HG02588 (cell line): ENCODE data around the gene AHSG.
"Not testable (repeated sequence)": the region's sequence is repeated elsewhere in the genome, so short reads cannot be mapped to it uniquely, and the experiment has no call there.

Experiments used
- ATAC-seq: cut with Tn5 transposase; IDR thresholded peaks from one replicate; pipeline ENCODE4 v1.9.1; 2021; ENCODE audit warnings: mild to moderate bottlenecking, moderate library complexity; ENCODE audit not compliant: unreplicated experiment

Gene AHSG, protein sequence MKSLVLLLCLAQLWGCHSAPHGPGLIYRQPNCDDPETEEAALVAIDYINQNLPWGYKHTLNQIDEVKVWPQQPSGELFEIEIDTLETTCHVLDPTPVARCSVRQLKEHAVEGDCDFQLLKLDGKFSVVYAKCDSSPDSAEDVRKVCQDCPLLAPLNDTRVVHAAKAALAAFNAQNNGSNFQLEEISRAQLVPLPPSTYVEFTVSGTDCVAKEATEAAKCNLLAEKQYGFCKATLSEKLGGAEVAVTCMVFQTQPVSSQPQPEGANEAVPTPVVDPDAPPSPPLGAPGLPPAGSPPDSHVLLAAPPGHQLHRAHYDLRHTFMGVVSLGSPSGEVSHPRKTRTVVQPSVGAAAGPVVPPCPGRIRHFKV

DNA sequence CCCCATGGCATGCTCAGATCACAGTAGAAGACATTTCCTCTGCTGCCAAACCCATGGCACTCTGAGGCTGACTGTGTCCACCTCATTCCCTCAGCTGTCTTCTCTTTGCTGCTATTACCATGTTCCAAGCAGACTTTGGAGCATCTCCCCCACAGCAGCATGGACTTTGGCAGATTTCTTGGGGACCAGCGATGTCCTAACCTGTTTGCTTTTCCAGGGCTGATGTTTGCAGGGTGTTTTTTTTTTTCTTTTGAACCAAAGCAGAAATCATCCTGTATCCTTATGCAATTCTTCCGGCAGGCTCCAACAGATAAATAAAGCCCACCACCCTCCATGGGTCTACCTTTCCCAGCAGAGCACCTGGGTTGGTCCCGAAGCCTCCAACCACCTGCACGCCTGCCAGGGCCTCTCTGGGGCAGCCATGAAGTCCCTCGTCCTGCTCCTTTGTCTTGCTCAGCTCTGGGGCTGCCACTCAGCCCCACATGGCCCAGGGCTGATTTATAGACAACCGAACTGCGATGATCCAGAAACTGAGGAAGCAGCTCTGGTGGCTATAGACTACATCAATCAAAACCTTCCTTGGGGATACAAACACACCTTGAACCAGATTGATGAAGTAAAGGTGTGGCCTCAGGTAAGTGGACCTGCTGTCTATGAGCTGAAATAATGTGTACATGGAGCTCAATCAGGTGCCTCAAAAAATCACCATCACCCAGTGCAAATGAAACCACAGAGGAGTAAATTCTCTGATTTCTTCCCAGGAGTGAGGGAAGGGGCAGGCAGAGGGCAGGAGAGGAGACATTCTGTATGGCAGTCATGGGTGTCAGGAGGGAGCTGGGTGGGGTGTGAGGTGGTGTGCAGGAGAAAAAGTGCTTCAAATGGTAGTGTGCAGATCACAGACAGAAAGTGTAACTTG, at the start of gene AHSG:
AHSG (plus strand) TSS at position 340 of the 916 bp plus-strand sequence; CDS start at position 422, 82 bp downstream.
- no peak for ATAC-seq

DNA sequence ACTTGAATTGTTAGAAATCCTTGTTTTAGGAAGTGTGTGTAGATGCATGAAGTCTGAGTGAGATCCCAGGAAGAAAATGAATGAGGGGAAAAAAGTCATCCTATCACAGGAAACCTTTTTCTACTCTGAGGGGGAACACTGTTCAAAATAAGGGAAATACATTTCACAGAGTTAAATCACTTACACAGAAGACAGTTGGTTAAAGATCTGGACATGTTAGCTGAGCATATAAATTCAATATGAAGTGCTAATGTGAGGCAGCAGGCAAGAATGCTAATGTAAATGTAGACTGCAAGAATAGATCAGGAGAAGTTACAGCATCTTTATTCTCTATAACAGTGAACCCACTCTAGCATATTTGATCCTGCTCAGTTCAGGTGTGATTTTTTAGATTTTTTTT, 48.3 kb upstream of the AHSG start:
- no peak for ATAC-seq

DNA sequence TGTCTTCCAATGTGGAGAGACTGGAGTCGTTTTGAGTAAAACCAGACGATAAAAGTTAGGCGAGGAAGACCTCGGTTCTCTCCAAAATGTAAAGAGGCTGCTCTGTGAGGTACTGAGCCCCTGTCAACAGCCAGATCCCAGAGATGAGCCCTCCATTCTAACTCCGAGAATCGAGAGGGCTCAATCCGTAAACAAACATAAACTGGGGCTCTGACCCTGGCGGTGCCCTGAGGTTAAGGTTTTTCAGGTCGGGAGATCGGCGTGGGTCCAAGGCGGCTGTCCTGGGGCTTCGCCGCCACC, 46.1 kb upstream of the AHSG start:
- ATAC-seq = no peak

DNA sequence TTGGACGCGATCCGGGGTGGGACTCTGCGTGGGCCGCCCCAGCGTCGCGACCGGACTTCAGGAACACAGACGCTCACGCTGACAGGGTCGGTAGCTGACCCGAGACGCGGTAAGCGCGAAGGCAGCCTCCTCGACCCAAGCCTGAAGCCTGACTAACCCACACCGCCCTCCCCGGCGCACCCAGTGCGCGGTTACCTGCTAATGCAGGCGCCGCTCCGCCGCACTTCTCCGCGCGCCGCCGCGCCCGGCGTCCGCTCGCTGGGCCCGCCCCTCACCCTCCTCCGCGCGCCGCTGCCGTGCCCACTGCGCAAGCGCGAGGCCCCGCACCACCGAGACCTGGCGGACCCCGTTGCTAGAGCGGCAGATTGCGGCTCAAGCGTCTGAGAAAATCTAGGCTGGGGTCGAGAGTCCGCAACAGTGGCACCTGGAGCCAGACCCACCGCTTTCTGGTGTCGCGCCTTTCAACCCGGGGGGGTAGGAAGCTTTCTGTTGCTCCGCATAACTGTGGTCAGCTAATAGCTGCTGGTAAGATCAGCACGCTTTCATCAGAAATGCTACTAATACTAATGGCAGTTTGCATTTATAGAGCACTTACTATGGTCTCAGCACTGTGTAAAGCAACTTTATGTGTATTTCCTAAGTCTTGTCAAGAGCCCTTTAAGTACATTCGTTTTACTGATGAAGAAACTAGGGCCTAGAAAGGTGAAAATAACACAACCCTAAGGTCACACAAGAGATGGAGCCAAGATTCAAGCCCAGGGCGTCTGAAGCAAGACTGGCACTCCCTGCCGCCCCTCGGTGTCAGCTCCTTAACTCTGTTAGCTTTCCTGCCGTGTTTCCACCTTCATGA, 45.6 kb upstream of the AHSG start, which contains the start of gene TBCCD1:
TBCCD1 (minus strand) TSS at position 268 of the 850 bp plus-strand sequence. CDS start 3,010 bp downstream, outside the sequence.
- ATAC-seq = peak; percentile 46

DNA sequence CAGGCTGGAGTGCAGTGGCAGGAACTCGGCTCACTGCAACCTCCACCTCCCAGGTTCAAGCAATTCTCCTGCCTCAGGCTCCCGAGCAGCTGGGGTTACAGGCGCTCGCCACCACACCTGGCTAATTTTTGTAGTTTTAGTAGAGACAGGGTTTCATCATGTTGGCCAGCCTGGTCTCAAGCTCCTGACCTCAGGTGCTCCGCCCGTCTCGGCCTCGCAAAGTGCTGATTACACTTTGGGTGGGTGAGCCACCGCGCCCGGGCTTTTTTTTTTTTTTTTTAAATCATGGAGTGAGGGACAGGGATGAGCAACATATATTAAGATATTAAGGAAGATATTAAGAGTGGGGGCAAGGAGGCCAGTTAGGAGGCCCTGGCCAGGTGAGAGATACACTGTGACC, 43.5 kb upstream of the AHSG start:
- ATAC-seq = not testable (repeated sequence)

DNA sequence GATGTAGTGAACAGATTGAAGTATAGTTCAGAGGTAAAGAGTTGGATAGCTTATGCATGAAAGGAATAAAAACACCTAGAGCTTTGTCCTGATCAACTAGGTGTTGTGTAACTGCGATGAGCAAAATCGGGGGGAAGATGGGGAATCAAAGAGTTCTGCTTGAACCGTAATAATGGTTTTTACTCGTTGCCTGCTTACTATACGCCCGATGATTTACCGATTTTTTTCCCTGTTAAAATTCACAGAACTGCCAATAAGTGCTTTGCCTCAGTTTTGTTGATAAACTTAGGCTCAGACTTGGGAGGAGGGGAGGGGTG, 43.1 kb upstream of the AHSG start:
- no peak for ATAC-seq

DNA sequence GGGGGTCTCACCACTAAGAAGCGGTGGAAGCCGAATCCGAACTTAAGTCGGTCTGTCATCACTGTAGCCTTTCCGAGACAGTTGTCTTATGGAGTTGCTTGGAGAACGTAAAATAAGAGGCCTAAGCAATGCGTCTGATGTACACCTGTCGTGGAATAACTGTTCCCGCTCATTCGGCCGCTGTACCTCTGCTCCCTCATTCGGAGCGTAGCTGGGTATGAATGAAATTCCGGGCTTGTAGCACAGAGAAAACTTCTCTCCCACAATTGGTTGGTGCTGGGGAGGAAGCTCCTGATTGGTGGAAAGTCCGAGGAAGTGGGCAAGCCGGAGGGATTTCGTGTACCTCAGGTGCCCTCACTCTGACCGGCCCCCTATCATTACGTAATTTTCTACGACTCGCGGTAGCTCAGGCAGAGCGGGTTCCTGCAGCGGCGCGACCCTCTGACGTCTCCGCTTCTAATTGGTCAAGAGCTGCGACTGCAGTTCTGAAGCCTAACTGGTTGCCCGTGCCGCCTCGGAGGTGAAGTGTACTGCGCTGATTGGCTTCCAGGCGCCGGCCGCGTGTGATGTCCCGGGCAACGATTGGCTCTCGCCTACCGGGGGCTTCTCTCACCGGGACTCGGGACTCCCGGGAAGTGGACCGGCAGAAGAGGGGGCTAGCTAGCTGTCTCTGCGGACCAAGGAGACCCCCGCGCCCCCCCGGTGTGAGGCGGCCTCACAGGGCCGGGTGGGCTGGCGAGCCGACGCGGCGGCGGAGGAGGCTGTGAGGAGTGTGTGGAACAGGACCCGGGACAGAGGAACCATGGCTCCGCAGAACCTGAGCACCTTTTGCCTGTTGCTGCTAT, 42.5 kb upstream of the AHSG start, which contains the start of gene DNAJB11:
DNAJB11 (plus strand) TSS at position 625 of the 845 bp plus-strand sequence; CDS start at position 803, 178 bp downstream.
- peak; percentile 85 for ATAC-seq

DNA sequence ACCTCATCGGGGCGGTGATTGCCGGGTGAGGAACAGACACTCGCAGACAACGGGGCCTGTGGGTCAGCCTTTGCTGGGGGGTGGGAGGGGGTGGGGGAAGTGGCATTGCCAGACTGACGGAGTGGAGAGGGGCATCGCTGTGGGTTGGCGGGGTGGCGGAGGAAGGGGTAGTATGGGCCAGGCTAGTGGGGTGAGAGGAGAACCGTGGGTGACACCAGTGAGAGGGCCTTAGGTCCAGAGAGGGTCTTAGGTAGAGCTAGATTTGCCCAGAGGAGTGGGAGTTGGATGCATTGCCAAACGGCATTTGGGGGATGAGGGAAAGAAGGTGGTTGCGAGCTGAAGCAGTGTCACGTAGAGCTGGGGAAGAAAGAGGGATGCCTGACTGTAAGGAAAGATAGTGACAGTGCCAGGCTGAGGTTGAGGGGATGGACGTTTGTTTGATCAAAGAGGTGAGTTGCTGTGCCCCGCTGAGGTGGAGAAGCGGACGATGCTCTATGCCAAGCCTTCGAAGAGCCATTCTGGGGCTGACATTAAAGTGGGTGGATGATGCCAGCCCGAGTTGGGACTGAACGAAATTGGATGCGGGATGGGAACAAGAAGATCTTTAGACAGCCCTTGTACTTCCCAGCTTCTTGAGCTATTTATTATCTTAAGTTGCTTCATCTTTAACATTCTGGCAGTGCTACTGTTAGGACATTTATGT, 41.8 kb upstream of the AHSG start:
- ATAC-seq = no peak

DNA sequence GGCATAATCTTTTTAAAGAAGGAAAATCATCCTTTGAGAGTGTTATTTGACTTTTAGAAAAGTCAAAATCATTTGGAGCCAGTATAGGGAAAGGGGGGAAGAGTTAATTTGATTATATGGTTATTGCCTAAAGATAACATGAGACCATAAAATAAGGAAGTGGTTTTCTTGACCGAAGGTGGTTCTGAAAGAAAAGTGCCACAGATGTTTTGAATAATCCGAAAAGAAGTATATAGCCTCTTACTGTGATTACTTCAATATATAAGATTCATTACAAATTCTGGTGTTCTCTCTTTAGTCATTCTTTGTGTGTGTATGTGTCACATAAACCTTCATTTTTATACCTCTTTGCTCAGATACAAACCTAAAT, 41.2 kb upstream of the AHSG start:
- no peak for ATAC-seq

DNA sequence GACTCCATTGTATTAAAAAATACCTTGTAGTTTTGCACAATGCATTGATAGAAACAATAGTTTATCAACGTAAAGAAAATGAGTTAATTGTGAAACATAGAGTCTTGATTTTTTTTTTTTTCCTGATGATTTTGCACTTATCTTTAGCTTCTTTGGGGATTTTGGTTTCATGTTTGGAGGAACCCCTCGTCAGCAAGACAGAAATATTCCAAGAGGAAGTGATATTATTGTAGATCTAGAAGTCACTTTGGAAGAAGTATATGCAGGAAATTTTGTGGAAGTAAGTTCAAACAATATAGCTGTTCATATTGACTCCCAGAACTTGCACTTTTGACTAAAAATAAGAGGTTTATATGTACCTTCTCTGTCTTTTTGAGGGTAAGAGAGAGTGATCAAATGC, 35.3 kb upstream of the AHSG start:
- no peak for ATAC-seq

DNA sequence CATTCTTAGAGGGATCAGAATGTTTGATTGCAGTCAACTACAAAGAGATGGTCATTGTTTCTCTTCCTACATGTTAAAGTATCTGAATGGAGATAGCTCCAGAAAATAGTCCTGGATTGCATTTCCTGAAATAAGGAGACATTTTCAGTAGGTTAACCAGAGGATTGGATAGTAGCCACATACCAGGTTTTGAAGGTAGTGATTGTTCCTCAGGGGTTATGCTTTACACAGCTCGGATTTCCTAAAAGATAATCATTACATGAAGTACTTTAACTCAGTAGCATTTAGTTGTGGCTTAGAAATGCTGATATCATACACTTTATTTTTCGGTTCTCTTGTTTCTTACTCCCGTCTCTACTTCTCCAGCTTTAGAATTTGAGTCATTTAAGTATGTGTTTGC, 32.1 kb upstream of the AHSG start:
- ATAC-seq = no peak

DNA sequence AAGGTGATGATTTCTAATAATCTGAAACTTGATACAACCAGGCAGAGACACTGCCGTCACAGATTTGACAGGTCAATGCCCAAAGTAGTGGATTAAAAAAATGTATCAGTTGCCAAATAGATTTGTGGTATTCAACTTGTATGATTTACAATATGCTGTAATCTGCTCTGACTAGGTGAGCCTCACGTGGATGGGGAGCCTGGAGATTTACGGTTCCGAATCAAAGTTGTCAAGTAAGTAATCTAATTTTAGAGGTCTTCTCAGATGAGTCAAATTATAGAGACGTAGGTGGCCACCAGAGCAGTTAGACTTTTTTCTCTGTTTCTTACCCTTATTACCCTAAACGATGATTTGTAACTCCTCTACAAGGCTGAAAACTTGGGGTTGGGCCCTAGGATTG, 30.3 kb upstream of the AHSG start:
- ATAC-seq = no peak

DNA sequence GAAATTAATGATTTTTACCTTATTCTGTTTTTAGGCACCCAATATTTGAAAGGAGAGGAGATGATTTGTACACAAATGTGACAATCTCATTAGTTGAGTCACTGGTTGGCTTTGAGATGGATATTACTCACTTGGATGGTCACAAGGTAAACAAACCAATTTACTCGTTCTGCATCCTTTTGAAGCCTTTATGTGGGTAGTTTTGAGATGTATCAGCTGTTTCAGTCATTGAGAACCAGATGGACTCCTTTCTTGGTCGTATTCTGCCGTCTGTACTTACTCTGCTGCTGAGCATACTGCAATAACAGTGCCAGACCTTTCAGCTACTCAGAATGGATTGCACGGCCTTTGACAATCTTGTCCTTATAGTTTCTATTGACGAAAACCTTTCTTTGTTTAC, 29.0 kb upstream of the AHSG start:
- no peak for ATAC-seq

DNA sequence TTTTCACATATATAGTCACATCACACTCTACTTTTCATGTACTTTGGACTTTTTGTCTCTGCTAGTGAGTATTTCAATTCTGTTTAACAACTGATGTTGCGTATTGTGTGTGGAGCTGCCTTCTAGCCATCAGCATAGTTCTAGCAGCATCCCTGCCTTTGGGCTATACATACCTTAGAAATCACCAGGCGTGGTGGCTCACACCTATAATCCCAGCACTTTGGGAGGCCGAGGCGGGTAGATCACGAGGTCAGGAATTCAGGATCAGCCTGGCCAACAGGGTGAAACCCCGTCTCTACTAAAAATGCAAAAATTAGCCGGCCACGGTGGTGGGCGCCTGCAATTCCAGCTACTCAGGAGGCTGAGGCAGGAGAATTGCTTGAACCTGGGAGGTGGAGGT, 26.6 kb upstream of the AHSG start:
- not testable (repeated sequence) for ATAC-seq

DNA sequence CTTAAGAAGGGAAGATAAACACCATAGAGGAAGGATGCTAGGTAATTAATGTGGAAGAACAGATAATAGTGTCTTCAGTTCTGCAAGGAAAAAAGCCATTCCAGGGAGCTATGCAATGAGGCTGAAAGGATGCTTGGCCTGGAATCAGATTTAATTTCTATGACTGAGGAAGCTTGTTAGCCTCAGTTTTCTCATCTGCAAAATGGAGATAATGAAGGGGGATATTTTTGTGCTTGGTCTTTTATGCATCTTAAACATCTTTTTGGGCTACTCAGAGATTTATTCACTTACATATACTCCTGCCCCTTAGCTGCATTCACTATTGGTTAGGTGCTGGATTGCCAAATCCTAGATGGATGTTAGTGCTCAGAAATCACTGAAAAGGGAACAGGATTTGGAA, 25.7 kb upstream of the AHSG start:
- ATAC-seq = no peak

DNA sequence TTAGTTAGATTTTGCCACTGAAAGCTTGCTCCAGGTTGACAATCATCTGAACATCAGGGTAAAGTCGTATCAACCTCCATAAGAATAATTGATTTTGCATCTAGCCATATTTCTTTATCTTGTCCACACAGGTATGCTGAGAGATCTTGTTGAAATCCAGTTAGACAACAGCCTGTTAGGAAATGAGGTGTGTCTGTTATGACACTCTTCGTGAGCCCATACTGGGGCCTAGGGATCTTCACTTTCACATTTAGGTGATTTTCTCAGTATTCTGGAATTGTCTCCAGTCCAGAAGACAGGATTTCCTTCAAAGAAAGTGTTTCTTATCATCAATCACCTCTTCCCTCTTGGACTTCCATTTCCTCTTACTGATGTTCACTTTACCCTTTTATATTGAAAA, 24.2 kb upstream of the AHSG start:
- ATAC-seq = no peak

DNA sequence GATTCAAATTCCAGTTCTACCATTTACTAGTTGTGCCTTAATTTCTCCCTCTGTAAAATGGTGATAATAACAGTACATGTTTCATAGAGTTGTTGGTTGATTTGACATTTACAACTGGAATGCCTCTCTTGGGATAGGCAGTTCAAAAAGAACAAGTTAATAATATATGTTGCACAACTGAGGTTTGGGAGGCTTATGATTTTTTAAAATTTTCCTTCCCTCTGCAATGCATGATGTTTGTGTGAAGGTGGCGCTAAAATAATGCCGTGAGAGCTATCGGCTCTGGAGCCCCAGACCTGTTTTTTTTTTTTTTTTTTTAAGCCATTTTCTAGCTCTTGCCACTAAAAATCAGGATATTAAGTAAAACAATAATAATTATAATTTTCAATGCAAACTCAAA, 23.7 kb upstream of the AHSG start:
- ATAC-seq = no peak

DNA sequence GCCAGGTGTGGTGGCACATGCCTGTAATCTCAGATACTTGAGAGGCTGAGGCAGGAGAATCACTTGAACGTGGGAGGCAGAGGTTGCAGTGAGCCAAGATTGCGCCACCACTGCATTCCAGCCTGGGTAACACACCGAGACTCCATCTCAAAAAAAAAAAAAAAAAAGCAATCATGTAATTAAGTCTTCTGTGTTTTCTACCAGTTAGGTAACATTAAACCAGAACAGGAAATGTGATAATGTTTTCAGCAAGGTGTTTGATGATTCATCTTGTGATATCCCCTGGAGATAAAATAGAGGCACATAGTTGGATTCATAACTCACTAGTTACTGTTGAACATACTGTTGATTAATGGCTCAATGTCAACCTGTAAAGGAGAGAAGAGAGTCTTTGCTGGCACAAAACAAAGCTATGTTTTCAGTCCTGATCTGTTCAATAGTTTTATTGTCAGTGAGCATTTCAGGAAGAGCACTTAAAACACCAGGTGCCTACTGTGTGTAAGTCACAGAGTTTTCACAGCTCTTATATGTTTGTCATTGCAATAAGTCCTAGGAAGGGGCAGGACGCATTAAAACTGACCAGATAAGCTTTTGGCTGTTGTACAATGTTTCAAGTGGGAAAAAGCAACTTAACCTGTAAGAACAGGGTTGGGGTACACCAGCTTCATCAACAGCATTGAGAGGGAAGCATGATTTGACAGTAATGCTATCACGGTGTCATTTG, 22.8 kb upstream of the AHSG start:
- no peak for ATAC-seq
